ENCODE measurements around the gene TUBGCP4. TPM values are rescaled to one million over a fixed set of nuclear protein-coding genes. Genes with fewer than 3 reads are reported as not detected.

The TUBGCP4 gene, protein sequence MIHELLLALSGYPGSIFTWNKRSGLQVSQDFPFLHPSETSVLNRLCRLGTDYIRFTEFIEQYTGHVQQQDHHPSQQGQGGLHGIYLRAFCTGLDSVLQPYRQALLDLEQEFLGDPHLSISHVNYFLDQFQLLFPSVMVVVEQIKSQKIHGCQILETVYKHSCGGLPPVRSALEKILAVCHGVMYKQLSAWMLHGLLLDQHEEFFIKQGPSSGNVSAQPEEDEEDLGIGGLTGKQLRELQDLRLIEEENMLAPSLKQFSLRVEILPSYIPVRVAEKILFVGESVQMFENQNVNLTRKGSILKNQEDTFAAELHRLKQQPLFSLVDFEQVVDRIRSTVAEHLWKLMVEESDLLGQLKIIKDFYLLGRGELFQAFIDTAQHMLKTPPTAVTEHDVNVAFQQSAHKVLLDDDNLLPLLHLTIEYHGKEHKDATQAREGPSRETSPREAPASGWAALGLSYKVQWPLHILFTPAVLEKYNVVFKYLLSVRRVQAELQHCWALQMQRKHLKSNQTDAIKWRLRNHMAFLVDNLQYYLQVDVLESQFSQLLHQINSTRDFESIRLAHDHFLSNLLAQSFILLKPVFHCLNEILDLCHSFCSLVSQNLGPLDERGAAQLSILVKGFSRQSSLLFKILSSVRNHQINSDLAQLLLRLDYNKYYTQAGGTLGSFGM
- total RNA-seq (2014; rRNA removed; shearing (Covaris generic)) = 16.2 and 20.3 TPM in 2 replicates

DNA sequence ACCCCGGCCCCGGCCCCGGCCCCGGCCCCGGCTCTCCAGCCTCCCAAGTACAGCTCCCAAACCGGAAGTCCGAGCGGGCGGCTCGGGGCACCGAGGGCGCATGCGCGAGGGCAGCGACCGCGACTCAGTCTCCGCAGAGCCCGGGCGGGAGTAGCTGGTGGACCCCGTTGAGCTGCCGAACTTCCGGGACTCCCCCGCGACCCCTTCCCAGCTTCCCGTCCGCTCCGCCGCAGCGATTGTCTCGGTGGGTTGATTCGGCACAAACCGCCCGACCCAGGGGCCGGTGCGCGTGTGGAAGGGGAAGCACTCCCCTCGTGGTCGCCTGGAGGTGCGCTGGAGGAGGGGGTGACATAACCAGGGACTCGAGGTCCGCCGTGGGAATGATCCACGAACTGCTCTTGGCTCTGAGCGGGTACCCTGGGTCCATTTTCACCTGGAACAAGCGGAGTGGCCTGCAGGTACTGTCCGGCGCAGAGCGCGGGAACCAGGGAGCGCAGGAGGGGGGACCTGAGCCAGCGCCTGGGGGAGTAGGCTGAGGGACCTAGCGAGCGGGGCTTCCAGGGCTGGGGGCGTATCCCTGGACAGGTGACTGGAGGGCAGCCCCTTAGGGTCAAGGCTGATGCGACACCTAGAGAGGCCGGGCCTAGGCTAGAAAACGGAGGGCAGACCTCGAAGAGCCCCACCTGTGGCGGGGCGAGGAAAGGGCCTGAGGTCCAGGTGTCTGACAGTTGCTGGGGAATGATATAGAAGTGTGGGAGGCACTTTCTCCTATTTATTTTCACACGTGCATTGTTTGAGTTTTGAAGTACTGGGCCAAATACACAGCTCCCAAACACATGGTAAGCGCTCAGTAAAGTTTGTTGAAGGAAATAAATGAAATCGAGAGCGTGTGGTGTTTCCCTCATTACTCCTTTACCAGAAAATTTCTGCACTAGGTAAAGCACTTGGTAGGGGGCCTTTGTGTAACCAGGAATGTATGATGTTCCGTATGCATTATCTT, at the start of gene TUBGCP4, which contains the start of gene ZSCAN29:
TSS of gene TUBGCP4 (plus strand) at position 127 of the 1,000 bp plus-strand sequence. CDS start at position 381, 254 bp downstream.
TSS of gene ZSCAN29 (minus strand) at position 69 of the 1,000 bp plus-strand sequence. CDS start 1,130 bp downstream, outside the sequence.
- H3K27ac ChIP-seq = peak within 1 kb of the TSS; percentile 54
- peak within 1 kb of the TSS; percentile 91 for H3K4me3 ChIP-seq
- no peaks in the 10 kb centered on the region for H3K27me3 ChIP-seq
- H3K9me3 ChIP-seq (replicated peaks) = no peaks in the 10 kb centered on the region
- peaks cover 11% of the 10 kb centered on the region for H3K4me1 ChIP-seq
- peaks cover 12% of the 10 kb centered on the region for H3K36me3 ChIP-seq
- peak; percentile 89 to 92 for DNase-seq

DNA sequence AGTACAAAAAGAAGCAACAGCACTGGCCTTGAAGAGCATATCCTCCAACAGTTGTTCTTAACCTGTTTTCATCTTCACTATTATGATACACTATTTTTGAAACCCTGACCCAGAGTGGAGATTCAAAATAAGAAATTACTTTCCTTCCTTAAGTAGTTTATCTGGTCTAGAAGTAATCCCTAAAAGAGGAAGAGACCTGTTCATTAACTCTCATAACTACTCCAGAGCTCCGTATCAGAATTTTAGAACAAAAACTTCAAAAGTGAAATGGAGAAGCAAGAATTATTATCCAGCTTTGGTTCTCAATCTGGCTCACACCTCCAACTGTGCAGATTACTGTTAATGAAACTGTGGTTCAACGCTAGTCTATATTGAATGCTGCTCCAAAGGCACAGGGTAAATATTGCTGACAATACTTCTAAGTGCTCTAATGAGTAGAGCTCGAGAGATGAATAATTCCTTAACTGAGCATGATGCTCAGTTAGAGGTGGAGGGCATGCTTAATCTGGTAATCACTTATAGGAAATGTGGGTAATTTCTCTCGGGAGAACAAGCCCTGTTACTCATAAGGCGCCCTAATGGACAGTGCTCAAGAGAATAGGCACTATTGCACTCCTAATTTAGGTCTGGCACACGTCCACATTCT, 45.7 kb upstream of the TUBGCP4 start:
- DNase-seq = no peak
- H3K27ac ChIP-seq = no peak overlapping the region
- peaks cover 14% of the 10 kb centered on the region for H3K36me3 ChIP-seq
- no peaks in the 10 kb centered on the region for H3K4me1 ChIP-seq
- no peak overlapping the region for H3K4me3 ChIP-seq
- no peaks in the 10 kb centered on the region for H3K27me3 ChIP-seq
- no peaks in the 10 kb centered on the region for H3K9me3 ChIP-seq (replicated peaks)

DNA sequence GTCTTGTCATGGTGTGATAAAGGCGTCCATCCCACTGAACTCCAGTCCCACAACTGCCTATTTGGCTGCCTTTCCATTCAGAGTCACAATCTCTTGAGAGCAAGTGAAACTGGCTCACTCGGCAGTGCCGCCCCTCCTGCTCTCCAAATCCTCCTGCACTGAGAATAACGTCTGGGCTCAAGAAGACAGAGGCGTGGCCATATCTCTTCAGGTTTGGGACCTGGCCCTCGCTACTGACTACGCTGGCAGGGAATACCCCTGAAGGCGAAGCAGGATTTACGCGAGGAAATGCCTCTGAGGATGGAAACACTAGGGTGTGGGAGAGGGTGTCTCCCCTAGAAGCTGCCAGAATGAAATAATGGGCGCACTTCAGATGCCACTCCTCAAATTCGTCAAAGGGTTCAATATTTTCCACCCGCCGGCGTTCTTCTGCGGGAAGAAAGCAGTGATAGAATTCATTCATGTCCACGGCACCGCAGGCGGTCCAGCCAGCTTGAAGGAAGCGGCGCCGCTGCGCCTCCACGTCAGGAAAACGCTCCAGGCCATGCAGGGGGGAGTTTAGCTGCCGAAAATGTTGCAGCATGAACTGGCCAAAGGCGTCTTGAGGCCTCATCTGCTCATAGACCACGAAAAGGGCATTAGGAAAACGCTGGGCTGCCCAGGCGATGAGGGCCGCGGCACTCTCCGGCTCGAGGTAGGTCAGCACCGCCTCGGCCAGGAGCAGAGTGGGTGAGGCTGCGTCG, 41.5 kb upstream of the TUBGCP4 start:
- H3K4me3 ChIP-seq = peak overlapping the region; percentile 81
- no peaks in the 10 kb centered on the region for H3K27me3 ChIP-seq
- no peaks in the 10 kb centered on the region for H3K9me3 ChIP-seq (replicated peaks)
- no peaks in the 10 kb centered on the region for H3K4me1 ChIP-seq
- DNase-seq = no peak
- peak overlapping the region; percentile 91 for H3K27ac ChIP-seq
- peaks cover 20% of the 10 kb centered on the region for H3K36me3 ChIP-seq

DNA sequence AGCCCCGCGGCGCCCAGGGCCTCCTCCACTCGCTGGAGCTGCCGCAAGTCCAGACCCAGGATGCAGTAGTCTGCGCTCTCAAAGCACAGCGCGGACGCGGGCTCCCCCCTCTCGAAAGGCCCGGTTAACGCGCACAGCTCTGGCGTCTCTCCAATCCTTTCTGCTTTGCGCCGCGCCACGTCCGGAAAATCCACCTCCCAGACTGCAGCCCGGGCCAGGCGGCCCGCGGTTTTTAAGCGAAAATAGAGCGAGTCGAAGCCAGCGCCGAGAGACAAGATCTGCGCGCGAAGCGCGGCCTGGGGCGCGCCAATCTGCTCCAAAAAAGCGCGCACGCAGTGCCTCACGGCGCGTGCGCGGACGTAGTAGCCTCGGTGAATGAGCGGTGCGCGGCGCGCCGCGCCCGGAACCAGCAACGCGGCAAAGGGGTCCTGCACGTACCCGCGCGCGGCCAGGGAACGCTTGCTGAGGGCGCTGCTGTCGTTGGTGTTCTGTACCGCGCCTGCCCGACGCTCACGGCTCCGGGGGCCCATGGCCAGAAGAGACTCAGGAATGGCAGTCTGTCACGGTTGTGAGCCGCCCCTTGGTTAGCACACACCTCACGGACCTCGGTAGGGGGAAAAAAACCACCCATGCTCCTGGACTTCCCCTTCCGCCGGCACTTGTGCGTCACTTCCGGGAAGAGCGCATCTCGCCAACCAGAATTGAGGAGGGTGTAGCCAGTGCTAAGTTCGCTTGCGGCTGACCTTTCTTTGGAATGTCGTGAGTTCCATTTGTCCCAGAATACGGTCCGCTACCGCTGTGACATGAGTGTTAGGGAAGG, 40.7 kb upstream of the TUBGCP4 start, which contains the start of gene LCMT2:
TSS of gene LCMT2 (minus strand) at position 614 of the 820 bp plus-strand sequence. CDS start at position 530, 84 bp downstream.
- peak within 1 kb of the TSS; percentile 81 for H3K4me3 ChIP-seq
- H3K9me3 ChIP-seq (replicated peaks) = no peaks in the 10 kb centered on the region
- H3K27me3 ChIP-seq = no peaks in the 10 kb centered on the region
- H3K27ac ChIP-seq = peak within 1 kb of the TSS; percentile 91
- H3K4me1 ChIP-seq = no peaks in the 10 kb centered on the region
- peaks cover 24% of the 10 kb centered on the region for H3K36me3 ChIP-seq
- DNase-seq = peak; percentile 94 to 96

DNA sequence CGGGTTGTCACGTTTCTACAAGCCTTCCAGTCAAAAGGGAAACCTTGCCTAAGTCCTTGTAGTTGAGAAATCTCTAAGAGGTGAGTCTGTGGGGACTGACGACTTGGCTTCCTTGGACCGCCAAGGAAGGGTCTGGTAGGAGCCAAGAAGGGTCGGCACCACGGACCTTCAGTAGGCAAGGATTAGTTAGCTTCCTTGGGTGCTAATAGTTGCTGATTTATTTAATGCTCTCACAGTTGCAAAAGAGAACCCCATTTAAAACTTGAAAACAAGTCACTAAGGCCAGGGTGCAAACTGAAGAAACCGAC, 40.2 kb upstream of the TUBGCP4 start:
- H3K27me3 ChIP-seq = no peaks in the 10 kb centered on the region
- H3K4me3 ChIP-seq = peak overlapping the region; percentile 81
- DNase-seq = no peak
- no peaks in the 10 kb centered on the region for H3K9me3 ChIP-seq (replicated peaks)
- H3K4me1 ChIP-seq = no peaks in the 10 kb centered on the region
- H3K27ac ChIP-seq = peak overlapping the region; percentile 91
- peaks cover 27% of the 10 kb centered on the region for H3K36me3 ChIP-seq

DNA sequence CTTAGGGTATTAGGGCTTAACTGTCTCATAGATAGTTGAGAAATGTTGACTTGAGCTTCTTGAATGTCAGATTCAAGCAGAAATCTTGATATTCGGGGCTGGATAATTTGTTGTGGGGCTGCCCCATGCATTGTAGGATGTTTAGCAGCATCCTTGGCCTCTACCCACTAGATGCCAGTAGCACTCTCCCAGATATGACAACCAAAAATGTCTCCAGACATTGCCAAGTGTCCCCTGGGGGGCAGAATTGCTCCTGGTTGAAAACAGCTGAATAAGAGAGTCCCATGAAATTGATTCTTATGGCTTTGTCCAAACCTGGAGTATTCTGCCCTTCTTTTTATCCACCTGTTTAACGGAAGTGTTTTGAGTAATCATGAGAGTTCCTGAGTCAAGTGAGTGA, 24.6 kb upstream of the TUBGCP4 start:
- no peak overlapping the region for H3K27ac ChIP-seq
- peak; percentile 21 to 50 for DNase-seq

DNA sequence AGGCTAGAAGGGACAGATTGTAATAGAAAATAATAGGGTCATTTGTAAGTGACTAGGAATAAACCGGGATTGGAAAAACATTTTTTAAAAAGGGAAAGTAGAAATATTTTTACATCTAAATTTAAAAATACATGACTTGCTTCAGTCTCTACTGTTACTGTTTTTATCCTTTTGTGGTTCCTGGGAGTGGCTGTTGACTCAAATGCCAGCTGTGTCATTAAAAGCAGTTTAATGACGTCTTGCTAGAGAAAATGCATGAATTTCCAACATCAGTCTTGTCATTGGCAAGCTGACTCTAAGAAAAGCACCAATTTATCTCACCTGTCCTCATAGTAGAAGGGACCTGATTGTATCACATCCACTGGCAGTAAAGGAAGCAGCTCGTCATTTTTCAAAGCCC, 23.8 kb upstream of the TUBGCP4 start:
- H3K36me3 ChIP-seq = peaks cover 18% of the 10 kb centered on the region
- no peaks in the 10 kb centered on the region for H3K4me1 ChIP-seq
- H3K4me3 ChIP-seq = no peak overlapping the region
- DNase-seq = no peak
- H3K27me3 ChIP-seq = no peaks in the 10 kb centered on the region
- H3K27ac ChIP-seq = no peak overlapping the region
- no peaks in the 10 kb centered on the region for H3K9me3 ChIP-seq (replicated peaks)

More for the DNA sequence above, 24.6 kb upstream of the TUBGCP4 start:
- no peaks in the 10 kb centered on the region for H3K9me3 ChIP-seq (replicated peaks)
- no peaks in the 10 kb centered on the region for H3K4me1 ChIP-seq
- H3K4me3 ChIP-seq = no peak overlapping the region
- H3K27me3 ChIP-seq = no peaks in the 10 kb centered on the region
- peaks cover 18% of the 10 kb centered on the region; the same call in 1 of the 2 replicates for H3K36me3 ChIP-seq

DNA sequence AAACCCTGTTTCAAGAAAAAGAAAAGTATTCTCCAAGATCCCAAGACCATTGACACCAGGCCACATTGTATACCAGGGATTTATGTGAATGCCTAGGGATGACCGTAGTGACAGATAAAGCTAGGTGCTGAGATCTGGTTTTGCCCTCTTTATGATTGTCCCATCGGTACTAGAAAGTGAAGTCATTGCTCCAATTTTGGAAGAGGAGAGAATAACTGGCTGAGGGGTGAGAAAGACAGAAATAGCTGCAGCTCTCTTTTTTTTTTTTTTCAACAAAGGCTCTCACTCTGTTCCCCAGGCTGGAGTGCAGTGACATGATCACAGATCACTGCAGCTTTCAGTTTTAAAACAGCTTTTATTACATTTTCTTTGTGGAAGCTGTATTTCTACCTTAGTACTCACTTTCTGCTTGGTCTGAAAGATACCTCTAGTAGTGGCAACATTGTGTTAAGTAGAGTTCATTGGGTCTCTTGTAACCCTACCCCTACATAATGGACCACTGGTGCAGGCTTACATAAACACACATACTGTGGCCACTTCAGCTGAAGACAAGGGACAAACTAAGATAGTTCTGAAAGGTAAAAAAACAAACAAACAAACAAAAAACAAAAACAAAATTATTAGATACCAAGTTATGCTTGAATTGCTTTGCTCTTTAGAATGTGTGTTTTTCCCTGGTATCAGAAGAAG, 18.1 kb upstream of the TUBGCP4 start:
- no peaks in the 10 kb centered on the region for H3K27me3 ChIP-seq
- H3K36me3 ChIP-seq = peaks cover 21% of the 10 kb centered on the region
- H3K4me3 ChIP-seq = no peak overlapping the region
- no peaks in the 10 kb centered on the region for H3K9me3 ChIP-seq (replicated peaks)
- DNase-seq = no peak
- no peak overlapping the region for H3K27ac ChIP-seq
- H3K4me1 ChIP-seq = no peaks in the 10 kb centered on the region

DNA sequence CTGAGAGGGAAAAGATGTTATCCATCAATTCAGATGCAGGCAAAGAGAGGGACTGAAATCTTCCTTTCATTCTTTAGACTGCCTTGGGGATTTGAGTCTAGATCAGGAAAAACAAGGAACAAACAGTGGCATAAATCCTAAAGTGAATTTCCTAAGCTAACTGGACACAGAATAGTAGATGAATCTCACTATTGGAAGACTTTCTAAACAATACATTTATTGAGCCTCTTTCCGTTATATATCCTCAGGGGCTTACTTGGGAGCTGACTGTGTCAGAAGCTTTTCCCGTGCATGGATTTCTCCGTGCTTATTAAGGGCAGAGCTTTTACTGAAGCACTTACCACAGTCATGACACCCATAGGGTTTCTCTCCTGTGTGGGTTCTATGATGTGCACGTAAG, 10.1 kb upstream of the TUBGCP4 start:
- H3K4me1 ChIP-seq = peaks cover 5% of the 10 kb centered on the region; the same call in 1 of the 2 replicates
- no peaks in the 10 kb centered on the region for H3K27me3 ChIP-seq
- peaks cover 76% of the 10 kb centered on the region for H3K36me3 ChIP-seq
- no peak overlapping the region for H3K27ac ChIP-seq
- no peak for DNase-seq
- H3K4me3 ChIP-seq = no peak overlapping the region
- peaks cover 19% of the 10 kb centered on the region for H3K9me3 ChIP-seq (replicated peaks)

DNA sequence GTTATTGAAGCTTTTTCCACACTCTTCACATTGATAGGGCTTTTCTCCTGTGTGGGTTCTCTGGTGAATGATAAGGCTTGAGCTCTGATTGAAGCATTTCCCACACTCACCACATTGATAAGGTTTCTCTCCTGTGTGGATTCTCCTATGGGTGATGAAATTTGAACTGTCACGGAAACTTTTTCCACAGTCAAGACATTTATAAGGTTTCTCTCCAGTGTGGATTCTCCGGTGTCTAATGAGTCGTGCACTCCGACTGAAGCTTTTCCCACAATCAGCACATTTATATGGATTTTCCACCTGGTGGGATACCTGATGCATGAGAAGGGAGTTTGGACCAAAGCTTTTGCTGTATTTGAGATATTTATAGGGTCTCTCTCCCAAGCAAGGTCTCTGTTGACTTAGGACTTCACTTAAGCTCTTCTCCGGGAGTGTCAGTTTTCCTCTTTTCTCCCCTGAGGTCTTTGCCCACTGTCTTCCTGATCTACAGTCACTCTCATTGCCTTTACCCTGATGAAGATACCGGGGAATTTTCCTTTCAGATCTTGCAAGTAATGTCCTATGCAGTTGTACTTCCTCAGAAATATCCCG, 9.5 kb upstream of the TUBGCP4 start:
- Histone ChIP-seq H3K27ac (no peak overlapping the region), H3K9me3 (replicated peaks) (peaks cover 19% of the 10 kb centered on the region), H3K4me1 (peaks cover 5% of the 10 kb centered on the region; the same call in 1 of the 2 replicates), H3K36me3 (peaks cover 82% of the 10 kb centered on the region), H3K4me3 (no peak overlapping the region), H3K27me3 (no peaks in the 10 kb centered on the region)
- DNase-seq = no peak

DNA sequence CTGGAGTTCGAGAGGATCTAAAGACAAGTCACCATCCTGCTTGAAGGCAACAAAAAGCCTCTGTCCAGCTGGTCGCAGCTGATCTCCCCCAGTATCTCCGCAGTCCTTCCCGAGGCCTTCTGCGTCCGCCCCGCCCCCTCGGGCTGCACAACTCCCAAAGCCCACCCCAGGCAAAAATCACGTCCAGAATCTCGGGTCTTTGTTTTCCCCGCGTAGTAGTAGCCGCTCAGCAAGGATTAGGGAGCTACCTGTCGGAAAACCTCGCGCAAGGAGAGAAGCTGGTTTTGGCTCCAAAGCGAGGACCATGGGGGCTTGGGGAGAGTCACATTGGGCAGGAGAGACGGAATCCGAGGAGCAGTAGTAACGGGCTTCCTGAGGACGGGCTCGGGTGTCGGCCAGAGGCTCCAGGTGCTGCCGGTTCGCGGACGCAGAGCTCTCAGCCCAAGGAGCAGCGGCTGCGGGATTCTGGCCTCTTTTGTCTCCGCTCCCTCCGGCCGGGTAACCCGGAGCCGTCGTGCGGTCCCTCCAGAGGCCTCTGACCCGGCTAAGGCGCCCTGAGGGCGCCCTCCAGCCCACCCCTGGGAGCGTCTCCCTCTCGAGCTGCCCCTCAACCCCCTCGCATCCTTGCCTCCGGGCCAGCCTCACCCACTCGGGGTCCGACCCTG, 459 bp upstream of the TUBGCP4 start:
- peaks cover 20% of the 10 kb centered on the region for H3K36me3 ChIP-seq
- no peaks in the 10 kb centered on the region for H3K27me3 ChIP-seq
- H3K9me3 ChIP-seq (replicated peaks) = no peaks in the 10 kb centered on the region
- H3K4me1 ChIP-seq = peaks cover 12% of the 10 kb centered on the region
- H3K27ac ChIP-seq = peak overlapping the region; percentile 54
- DNase-seq = peak; percentile 57 to 63
- H3K4me3 ChIP-seq = peak overlapping the region; percentile 91

All from SJCRH30 (cell line).